K562 (cell line): Measurements from ENCODE around the gene ARID3A. TPM values are rescaled to one million over a fixed set of nuclear protein-coding genes. Genes with fewer than 3 reads are reported as not detected.

Experiments used
- ATAC-seq: fragments of 200-7000 bp; cut with Tn5 transposase; 3 replicates; pipeline ENCODE4 v1.9.1; 2020; ENCODE audit warnings: moderate library complexity
- BruUV-seq: library from RNA; stranded (reverse); fragments of 400-500 nt; replicated peaks from 2 replicates; lab custom pipeline; 2021; lab: Mats Ljungman, UMichigan
- CTCF ChIA-PET: fragments of 300-600 bp; formaldehyde crosslinking; extraction: SDS; loops from one replicate; lab custom pipeline; 2021; ENCODE audit warnings: low intra/inter-chr PET ratio; lab: Yijun Ruan, JAX
- POLR2A ChIA-PET: fragments of 300-600, 350-650 bp; sonication (Branson Sonifier 250); formaldehyde crosslinking; extraction: SDS; loops from one replicate; lab custom pipeline; 2021; ENCODE audit warnings: antibody characterized with exemption, inconsistent platforms; lab: Yijun Ruan, JAX
- DNase-seq, 4 experiments: peaks; one replicate each; pipeline versions ENCODE4 v3.0.0 to v3.0.0-alpha.2; 2011 to 2018; ENCODE audit warnings: low spot score in 3 of 4, mixed read lengths in 3 of 4; ENCODE audit errors: extremely low read depth in 1 of 4
- FAIRE-seq: peaks from 2 replicates; lab custom pipeline; 2011; peaks lifted over from hg19 to GRCh38; lab: Jason Lieb, UNC
- H2AFZ ChIP-seq: 2 replicates; pipeline ENCODE4 v1.6.0; 2011; ENCODE audit warnings: low read depth, low read length, control low read depth, inconsistent platforms
- H3K27ac ChIP-seq: fragments of 200-600 bp; 3 replicates; pipeline ENCODE4 v1.8.0; 2011; ENCODE audit warnings: low read depth, mild to moderate bottlenecking, control low read depth, inconsistent platforms, low read length, moderate library complexity, mixed read lengths; ENCODE audit errors: extremely low read depth
- H3K27me3 ChIP-seq, 2 experiments: fragments of 300-600 bp in 1 of 2; 2 replicates in 1 of 2; 3 replicates in 1 of 2; pipeline versions ENCODE4 v1.6.0 to v1.8.0; 2011; ENCODE audit warnings: inconsistent platforms in 2 of 2, low read length in 2 of 2, mild to moderate bottlenecking in 1 of 2, mixed read lengths in 1 of 2, moderate library complexity in 1 of 2; ENCODE audit not compliant: control insufficient read depth in 2 of 2, insufficient read depth in 2 of 2
- H3K36me3 ChIP-seq: fragments of 300-600 bp; 3 replicates; pipeline ENCODE4 v1.8.0; 2011; ENCODE audit warnings: mild to moderate bottlenecking, low read length, inconsistent platforms; ENCODE audit not compliant: control insufficient read depth, insufficient read depth
- H3K4me1 ChIP-seq, 2 experiments: fragments of 200-600 bp in 1 of 2; replicated peaks in 1 of 2; 2 replicates in 1 of 2; 3 replicates in 1 of 2; pipeline versions ENCODE4 v1.5.1 to v1.8.0; 2011; ENCODE audit warnings: inconsistent platforms in 2 of 2, low read length in 2 of 2, mild to moderate bottlenecking in 1 of 2, mixed read lengths in 1 of 2, moderate library complexity in 1 of 2; ENCODE audit not compliant: control insufficient read depth in 2 of 2, insufficient read depth in 2 of 2
- H3K4me2 ChIP-seq: 2 replicates; pipeline ENCODE4 v1.6.1; 2011; ENCODE audit warnings: low read length, control low read depth, inconsistent platforms, mixed read lengths; ENCODE audit not compliant: insufficient read depth
- H3K4me3 ChIP-seq: fragments of 200-600 bp; sonication (generic), shearing (Covaris generic); 2 replicates; pipeline ENCODE4 v1.5.1; 2016; ENCODE audit warnings: control low read depth, inconsistent platforms
- H3K79me2 ChIP-seq: fragments of 200-600 bp; 3 replicates; pipeline ENCODE4 v1.8.0; 2011; ENCODE audit warnings: low read length, inconsistent platforms; ENCODE audit not compliant: control insufficient read depth, insufficient read depth
- H3K9ac ChIP-seq, 2 experiments: 2 replicates each; pipeline versions ENCODE4 v1.6.0 to v1.6.1; 2011; ENCODE audit warnings: low read depth in 2 of 2, low read length in 2 of 2, control low read depth in 1 of 2, inconsistent platforms in 1 of 2, mild to moderate bottlenecking in 1 of 2, mixed read lengths in 1 of 2; ENCODE audit not compliant: insufficient read depth in 1 of 2
- H3K9me1 ChIP-seq: one replicate; pipeline ENCODE4 v1.6.0; 2011; ENCODE audit warnings: inconsistent platforms, mild to moderate bottlenecking, low read length, moderate library complexity; ENCODE audit not compliant: control insufficient read depth, insufficient read depth
- H3K9me3 ChIP-seq: replicated peaks from 2 replicates; pipeline ENCODE4 v1.5.1; 2011; ENCODE audit warnings: low read depth, low read length, inconsistent platforms; ENCODE audit not compliant: control insufficient read depth, insufficient read depth
- H4K20me1 ChIP-seq: replicated peaks from 2 replicates; pipeline ENCODE4 v1.6.1; 2011; ENCODE audit warnings: low read length, inconsistent platforms, mixed read lengths; ENCODE audit not compliant: control insufficient read depth, insufficient read depth
- ASH1L ChIP-seq: fragments of 450-650 bp; IDR thresholded peaks from 2 replicates; pipeline ENCODE4 v1.6.1; 2018; ENCODE audit warnings: borderline replicate concordance, mild to moderate bottlenecking, low read depth; ENCODE audit not compliant: partially characterized antibody
- BRD9 ChIP-seq: fragments of 450-650 bp; IDR thresholded peaks from 2 replicates; pipeline ENCODE4 v1.6.1; 2018; ENCODE audit warnings: low read depth; ENCODE audit not compliant: partially characterized antibody
- BRF2 ChIP-seq: IDR thresholded peaks from 3 replicates; pipeline ENCODE4 v1.6.1; 2011; ENCODE audit warnings: borderline replicate concordance, mild to moderate bottlenecking; ENCODE audit not compliant: insufficient read length, insufficient read depth
- CGGBP1 ChIP-seq: fragments of 250-450 bp; sonication (Bioruptor Pico); IDR thresholded peaks from 2 replicates; pipeline ENCODE4 v1.9.0; 2021; ENCODE audit warnings: mild to moderate bottlenecking
- ETV6 ChIP-seq, 3 experiments: fragments of 150-350 bp in 1 of 3; sonication (generic) in 1 of 3; formaldehyde crosslinking in 1 of 3; IDR thresholded peaks; 2 replicates each; pipeline versions ENCODE4 v1.6.1 to v1.8.0; 2014 to 2022; ENCODE audit warnings: borderline replicate concordance in 2 of 3, low read depth in 2 of 3, antibody characterized with exemption in 1 of 3, low read length in 1 of 3, mild to moderate bottlenecking in 1 of 3, missing genetic modification reagents in 1 of 3
- EZH2 ChIP-seq: IDR thresholded peaks from 2 replicates; pipeline ENCODE4 v1.6.1; 2012; ENCODE audit warnings: low read depth, mild to moderate bottlenecking, inconsistent platforms, low read length, borderline replicate concordance
- HCFC1 ChIP-seq: IDR thresholded peaks from 2 replicates; pipeline ENCODE4 v1.6.1; 2012; ENCODE audit warnings: low read depth, low read length, improper control_type of control experiment
- HDAC6 ChIP-seq: IDR thresholded peaks from 2 replicates; pipeline ENCODE4 v1.6.1; 2012; ENCODE audit warnings: low read depth, mild to moderate bottlenecking, control low read depth, inconsistent platforms, low read length, moderate library complexity
- MAX ChIP-seq: sonication (generic); formaldehyde crosslinking; IDR thresholded peaks from 2 replicates; pipeline ENCODE4 v1.9.0; 2022; ENCODE audit warnings: mild to moderate bottlenecking, missing genetic modification reagents
- NELFE ChIP-seq: IDR thresholded peaks from 2 replicates; pipeline ENCODE4 v1.6.1; 2011; ENCODE audit warnings: mild to moderate bottlenecking; ENCODE audit not compliant: insufficient read depth, insufficient read length
- NFRKB ChIP-seq: fragments of 450-650 bp; IDR thresholded peaks from 2 replicates; pipeline ENCODE4 v1.6.1; 2016; ENCODE audit warnings: low read depth
- POLR2AphosphoS2 ChIP-seq: IDR thresholded peaks from 2 replicates; pipeline ENCODE4 v1.6.1; 2012; ENCODE audit warnings: low read length, improper control_type of control experiment
- SMC3 ChIP-seq: conservative IDR thresholded peaks from 2 replicates; pipeline ENCODE4 v1.6.1; 2011; ENCODE audit warnings: low read depth, low read length, improper control_type of control experiment; ENCODE audit not compliant: insufficient read depth
- SREBF2 ChIP-seq: sonication (generic); formaldehyde crosslinking; IDR thresholded peaks from 2 replicates; pipeline ENCODE4 v1.4.0; 2020; ENCODE audit warnings: mild to moderate bottlenecking, missing genetic modification reagents
- TEAD1 ChIP-seq, 2 experiments: fragments of 450-650 bp in 1 of 2; sonication (generic) in 1 of 2; formaldehyde crosslinking; IDR thresholded peaks; 2 replicates each; pipeline versions ENCODE4 v1.4.0 to v1.8.0; 2020 to 2022; ENCODE audit warnings: mild to moderate bottlenecking in 2 of 2, missing genetic modification reagents in 1 of 2
- TOE1 ChIP-seq, 2 experiments: fragments of 450-650 bp in 1 of 2; sonication (generic) in 1 of 2; formaldehyde crosslinking in 1 of 2; IDR thresholded peaks; 2 replicates each; pipeline versions ENCODE4 v1.7.1 to v1.8.0; 2016 to 2022; ENCODE audit warnings: borderline replicate concordance in 2 of 2, mild to moderate bottlenecking in 2 of 2, antibody characterized with exemption in 1 of 2, inconsistent platforms in 1 of 2, low read depth in 1 of 2, missing genetic modification reagents in 1 of 2, moderate library complexity in 1 of 2
- ZC3H4 ChIP-seq: sonication (generic); formaldehyde crosslinking; IDR thresholded peaks from 2 replicates; pipeline ENCODE4 v1.9.0; 2021; ENCODE audit warnings: missing genetic modification reagents, borderline replicate concordance
- ZFP1 ChIP-seq: fragments of 450-650 bp; formaldehyde crosslinking; IDR thresholded peaks from 2 replicates; pipeline ENCODE4 v1.4.0; 2020; ENCODE audit warnings: mild to moderate bottlenecking, mixed read lengths
- ZNF224 ChIP-seq: sonication (generic); formaldehyde crosslinking; IDR thresholded peaks from 2 replicates; pipeline ENCODE4 v1.8.0; 2022; ENCODE audit warnings: mild to moderate bottlenecking, missing genetic modification reagents
- ZNF239 ChIP-seq: fragments of 250-450 bp; sonication (Bioruptor Pico); IDR thresholded peaks from 2 replicates; pipeline ENCODE4 v1.4.0; 2020; ENCODE audit warnings: mild to moderate bottlenecking
- ZNF3 ChIP-seq: fragments of 250-450 bp; sonication (Bioruptor Pico); IDR thresholded peaks from 2 replicates; pipeline ENCODE4 v1.5.0; 2021; ENCODE audit warnings: mild to moderate bottlenecking, moderate library complexity
- ZNF444 ChIP-seq: fragments of 250-450 bp; sonication (Bioruptor Pico); IDR thresholded peaks from 2 replicates; pipeline ENCODE4 v1.4.0; 2020; ENCODE audit warnings: mild to moderate bottlenecking, moderate library complexity
- WGBS: fragments of 100-300 bp; shearing (Covaris generic); methylation state at CpG from one replicate; pipeline ENCODE4 v1.1.6; 2016; ENCODE audit warnings: low coverage, mixed read lengths; ENCODE audit not compliant: insufficient coverage; ENCODE audit errors: missing lambda C conversion rate; 5-methylcytosine and 5-hydroxymethylcytosine counted together
- in situ Hi-C: fragments of 300-500 bp; cut with MboI; formaldehyde crosslinking; loops from 4 replicates; pipeline ENCODE4 v1.15.0; 2018; ENCODE audit warnings: inconsistent platforms, mixed read lengths
- intact Hi-C: fragments of 100-400 bp; cut with micrococcal nuclease; formaldehyde crosslinking; loops from 2 replicates; pipeline ENCODE4 v1.14.2; 2022
- polyA plus RNA-seq, 8 experiments: library from polyadenylated mRNA; depleted of rRNA in 4 of 8; stranded (reverse) in 5 of 8; unstranded in 3 of 8; fragments of >200 nt; fragmentation: Nextera tagmentation in 2 of 8; fragmentation: Illumina TruSeq in 1 of 8; extraction: Ambion mirVana in 2 of 8; extraction: Trizol in 1 of 8; gene quantifications; 2 replicates each; pipeline versions ENCODE4 v1.2.1 to v1.2.3, GENCODE V29; 2011 to 2014; ENCODE audit warnings: inconsistent platforms in 1 of 8, missing spikeins in 1 of 8
- total RNA-seq, 7 experiments: library from RNA; depleted of rRNA in 6 of 7; stranded (reverse); fragments of >200 nt in 6 of 7; fragmentation: Illumina TruSeq in 2 of 7; extraction: Trizol in 2 of 7; gene quantifications; 2 replicates each; pipeline versions ENCODE4 v1.2.1 to v1.2.3, GENCODE V29; 2011 to 2021; ENCODE audit warnings: low replicate concordance in 1 of 7

Gene ARID3A
- total and polyA plus RNA-seq, 9 of the 15 experiments (the other 6 are each of a cell fraction or from before 2014, with no cell fraction given) = 1.4 to 118 (median 31.2) TPM

DNA sequence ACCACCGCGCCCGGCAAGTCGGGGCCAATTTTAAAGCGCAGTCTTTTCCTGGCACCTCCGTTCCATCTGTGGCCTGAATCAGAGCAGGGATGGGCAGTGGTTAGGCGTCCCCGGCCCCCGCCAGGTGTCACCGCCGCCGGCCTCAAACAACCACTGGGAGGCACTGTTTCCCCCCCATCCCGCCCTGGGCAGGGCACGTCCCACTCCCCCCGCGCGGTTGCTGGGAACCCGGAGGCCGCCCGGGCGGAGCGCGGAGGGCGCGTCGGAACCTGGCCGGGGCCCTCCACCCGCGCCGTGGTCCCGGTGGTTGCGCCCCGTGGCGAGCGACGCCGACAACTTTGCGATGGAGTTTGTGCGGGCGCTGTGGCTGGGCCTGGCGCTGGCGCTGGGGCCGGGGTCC lies 74.3 kb downstream of the ARID3A start, which contains the start of gene GRIN3B:
Gene GRIN3B (plus strand): TSS at position 325 of the 400 bp plus-strand sequence. CDS start 19 bp downstream, at position 344.
- Histone ChIP-seq H3K79me2 (no peaks in the 10 kb centered on the region), H3K27ac (no peak within 1 kb of the TSS), H3K9ac (peak within 1 kb of the TSS in 1 of 2 experiments; percentile 73; a peak in 2 of 4 replicates), H3K4me3 (peak within 1 kb of the TSS; percentile 29; the same call in 1 of the 2 replicates), H3K9me1 (peaks cover 3% of the 10 kb centered on the region), H3K4me2 (peak within 1 kb of the TSS; percentile 1; the same call in 1 of the 2 replicates), H3K4me1 (peaks cover 9 to 70% of the 10 kb centered on the region in 2 experiments), H3K36me3 (peaks cover 5% of the 10 kb centered on the region; the same call in 1 of the 3 replicates), H2AFZ (peak within 1 kb of the TSS; percentile 51; the same call in 1 of the 2 replicates), H4K20me1 (no peaks in the 10 kb centered on the region; the same call in 1 of the 2 replicates), H3K27me3 (no peaks in the 10 kb centered on the region), H3K9me3 (no peaks in the 10 kb centered on the region)
- 8% methylated on average over 27 of the region's 43 CpGs for WGBS
- no TSS peak for BruUV-seq
- CTCF ChIA-PET = no interaction called here
- in situ Hi-C loops (no loop called here), intact Hi-C loops (no loop called here)
- ATAC-seq = peak; percentile 78
- no peak for FAIRE-seq
- DNase-seq = peak; percentile 79 to 87 (median 86)
- POLR2A ChIA-PET = no interaction called here
- TF ChIP-seq POLR2AphosphoS2 (no peak), TEAD1 (CRISPR knock-in tag; IDR thresholded peaks at IDR 0.05) (no peak), SMC3 (no peak; the same call in 1 of the 2 replicates), ETV6 (IDR thresholded peaks at IDR 0.05; ENCODE audit: borderline replicate concordance in 1 of 2, low read depth in 2 of 2, low read length in 1 of 2) (no peak), ETV6 (CRISPR knock-in tag; IDR thresholded peaks at IDR 0.05; ENCODE audit: borderline replicate concordance) (no peak), EZH2 (no peak), ZNF224 (CRISPR knock-in tag) (no peak), HDAC6 (no peak), ASH1L (no peak), BRD9 (no peak), TOE1 (IDR thresholded peaks at IDR 0.05; ENCODE audit: borderline replicate concordance) (no peak), TOE1 (CRISPR knock-in tag; IDR thresholded peaks at IDR 0.05; ENCODE audit: borderline replicate concordance, low read depth) (no peak), HCFC1 (0 out of 2 replicates have a peak, but pooled peaks have one; percentile 13), SREBF2 (CRISPR knock-in tag) (no peak), MAX (CRISPR knock-in tag) (peak; percentile 16; the same call in 1 of the 2 replicates), CGGBP1 (CRISPR knock-in tag) (no peak), BRF2 (no peak), NFRKB (no peak), ZNF239 (CRISPR knock-in tag) (no peak), ZFP1 (no peak), ZC3H4 (CRISPR knock-in tag) (no peak), ZNF3 (CRISPR knock-in tag) (no peak), NELFE (no peak), ZNF444 (no peak)
